GM18858 (cell line): ENCODE measurements around the gene ZNF398.

Experiments used
- ATAC-seq: cut with Tn5 transposase; IDR thresholded peaks from one replicate; pipeline ENCODE4 v1.9.1; 2021; ENCODE audit not compliant: unreplicated experiment

Gene ZNF398

GRCh38 chr7:149147752-149148653, 750 bp downstream of the ZNF398 start:
- ATAC-seq = peak; percentile 21

GRCh38 chr7:149150981-149151380, 3.7 kb downstream of the ZNF398 start:
- no peak for ATAC-seq

- ATAC-seq = no peak
These were observed 6.1 kb downstream of the ZNF398 start for GRCh38 chr7:149153346-149153745.

- ATAC-seq = no peak
These were observed 6.8 kb downstream of the ZNF398 start for GRCh38 chr7:149154056-149154455.

- ATAC-seq = no peak
These were observed 9.6 kb downstream of the ZNF398 start for GRCh38 chr7:149156898-149157297.

GRCh38 chr7:149161241-149161848, 14.1 kb downstream of the ZNF398 start:
- ATAC-seq = no peak

- no peak for ATAC-seq
These were observed 18.9 kb downstream of the ZNF398 start for GRCh38 chr7:149166142-149166541.

- no peak for ATAC-seq
These were observed 19.5 kb downstream of the ZNF398 start for GRCh38 chr7:149166630-149167352.

- ATAC-seq = no peak
These were observed 24.8 kb downstream of the ZNF398 start for GRCh38 chr7:149171892-149172533.

GRCh38 chr7:149172534-149172920, 25.3 kb downstream of the ZNF398 start:
- ATAC-seq = no peak

- ATAC-seq = no peak
These were observed 27.9 kb downstream of the ZNF398 start for GRCh38 chr7:149175150-149175549.

GRCh38 chr7:149179241-149179640, 32.0 kb downstream of the ZNF398 start:
- ATAC-seq = no peak

GRCh38 chr7:149180722-149181449, 33.6 kb downstream of the ZNF398 start:
- no peak for ATAC-seq

- no peak for ATAC-seq
These were observed 34.2 kb downstream of the ZNF398 start for GRCh38 chr7:149181450-149181790.

- no peak for ATAC-seq
These were observed 37.0 kb downstream of the ZNF398 start for GRCh38 chr7:149184274-149184673.

- no peak for ATAC-seq
These were observed 41.0 kb downstream of the ZNF398 start for GRCh38 chr7:149188213-149188612.

- ATAC-seq = no peak
These were observed 41.5 kb downstream of the ZNF398 start for GRCh38 chr7:149188637-149189259.

GRCh38 chr7:149191851-149192250, 44.6 kb downstream of the ZNF398 start:
- no peak for ATAC-seq

- no peak for ATAC-seq
These were observed 47.5 kb downstream of the ZNF398 start for GRCh38 chr7:149194799-149195179.
